NCI-H774 (cell line): ENCODE results near the gene EIF4E1B.
"Not testable (repeated sequence)": the region's sequence is repeated elsewhere in the genome, so short reads cannot be mapped to it uniquely, and the experiment has no call there.

Experiments
- DNase-seq: peaks from one replicate; lab custom pipeline; 2025; lab: John Stamatoyannopoulos, UW

EIF4E1B gene, protein sequence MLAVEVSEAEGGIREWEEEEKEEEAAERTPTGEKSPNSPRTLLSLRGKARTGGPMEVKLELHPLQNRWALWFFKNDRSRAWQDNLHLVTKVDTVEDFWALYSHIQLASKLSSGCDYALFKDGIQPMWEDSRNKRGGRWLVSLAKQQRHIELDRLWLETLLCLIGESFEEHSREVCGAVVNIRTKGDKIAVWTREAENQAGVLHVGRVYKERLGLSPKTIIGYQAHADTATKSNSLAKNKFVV

DNA sequence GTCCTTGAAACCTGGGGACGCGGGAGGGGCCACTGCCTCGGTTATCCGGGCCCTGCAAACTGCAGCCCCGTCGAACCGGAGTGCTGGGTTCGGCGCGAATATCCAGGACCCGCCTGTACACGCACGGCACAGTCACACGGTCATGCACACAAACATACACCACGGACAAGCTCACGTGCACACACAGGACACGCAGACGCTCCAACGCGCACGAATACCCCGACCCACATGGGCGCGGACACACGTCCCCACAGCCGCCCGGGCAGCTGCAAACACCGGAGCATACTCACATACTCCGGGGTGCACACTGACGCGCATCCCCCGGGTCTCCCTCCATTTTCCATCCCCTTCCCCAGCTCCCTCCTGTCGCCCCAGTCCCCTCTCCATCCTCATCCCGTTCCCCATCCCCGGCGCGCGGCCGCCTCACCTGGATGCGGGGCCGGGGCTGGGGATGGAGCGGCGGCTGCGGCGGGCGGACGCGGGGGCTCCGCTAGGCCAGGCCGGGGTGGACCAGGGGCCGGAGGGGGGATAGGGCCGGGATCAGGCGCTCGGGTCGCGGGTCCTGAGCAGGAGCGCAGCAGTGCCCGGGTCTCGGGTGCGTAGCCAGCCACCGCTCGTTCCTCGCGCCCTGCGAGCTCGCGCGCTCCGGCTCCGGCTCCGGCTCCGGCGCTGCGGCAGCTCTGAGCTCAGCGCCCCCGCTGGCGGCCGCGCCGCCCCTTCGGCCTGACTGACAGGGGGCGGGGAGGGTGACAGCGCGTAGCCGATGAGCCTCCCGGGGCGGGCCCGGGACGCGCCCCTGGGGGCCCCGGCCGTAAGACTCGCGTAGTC lies at the start of gene EIF4E1B, which contains the start of gene SNCB:
Gene EIF4E1B, plus strand, starts transcription at position 823 of the 828 bp plus-strand sequence. CDS start 12,113 bp downstream, outside the sequence.
Gene SNCB, minus strand, starts transcription at position 682 of the 828 bp plus-strand sequence. CDS start 880 bp downstream, outside the sequence.
- peak; percentile 23 for DNase-seq

DNA sequence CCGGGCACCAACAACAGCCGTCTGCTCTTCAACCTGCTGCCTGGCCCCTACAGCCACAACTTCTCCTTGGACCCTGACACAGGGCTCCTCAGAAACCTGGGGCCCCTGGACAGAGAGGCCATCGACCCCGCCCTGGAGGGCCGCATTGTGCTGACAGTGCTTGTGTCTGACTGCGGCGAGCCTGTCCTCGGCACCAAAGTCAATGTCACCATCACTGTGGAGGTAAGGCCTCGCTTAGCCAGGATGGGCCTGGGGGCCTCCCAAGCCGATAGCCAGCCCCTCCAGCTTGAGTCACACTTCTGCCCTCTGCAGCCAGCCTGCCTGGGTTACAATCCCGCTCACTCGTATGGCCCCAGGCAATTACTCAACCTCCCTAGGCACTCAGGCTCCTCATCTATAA lies 49.1 kb upstream of the EIF4E1B start:
- DNase-seq, result no peak

- no peak for DNase-seq
These were observed 47.4 kb upstream of the EIF4E1B start for GRCh38 chr5:176583076-176583475.

DNA sequence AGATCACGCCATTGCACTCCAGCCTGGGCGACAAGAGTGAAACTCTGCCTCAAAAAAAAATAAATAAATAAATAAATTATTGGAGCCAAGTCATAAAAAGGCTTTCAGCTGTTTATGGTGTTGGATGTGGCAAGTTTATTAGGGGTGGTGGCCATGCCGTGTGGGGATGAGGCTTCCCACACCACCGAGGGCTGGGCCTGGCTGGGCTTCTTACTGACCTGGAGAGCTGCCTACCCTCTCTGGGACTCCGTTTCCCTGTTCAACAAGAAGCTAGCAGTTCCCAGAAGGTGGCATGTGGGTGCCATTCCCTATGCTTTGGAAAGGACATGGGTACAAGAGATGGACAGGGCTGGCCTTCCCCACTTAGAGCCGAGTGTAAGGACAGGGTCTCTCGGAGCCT lies 43.1 kb upstream of the EIF4E1B start:
- no peak for DNase-seq

- no peak for DNase-seq
These were observed 42.2 kb upstream of the EIF4E1B start for GRCh38 chr5:176588297-176588696.

GRCh38 chr5:176589039-176589769 lies 41.3 kb upstream of the EIF4E1B start:
- DNase-seq, result no peak

- no peak for DNase-seq
These were observed 40.3 kb upstream of the EIF4E1B start for GRCh38 chr5:176590035-176590717.

- not testable (repeated sequence) for DNase-seq
These were observed 38.8 kb upstream of the EIF4E1B start for GRCh38 chr5:176591667-176592066.

DNA sequence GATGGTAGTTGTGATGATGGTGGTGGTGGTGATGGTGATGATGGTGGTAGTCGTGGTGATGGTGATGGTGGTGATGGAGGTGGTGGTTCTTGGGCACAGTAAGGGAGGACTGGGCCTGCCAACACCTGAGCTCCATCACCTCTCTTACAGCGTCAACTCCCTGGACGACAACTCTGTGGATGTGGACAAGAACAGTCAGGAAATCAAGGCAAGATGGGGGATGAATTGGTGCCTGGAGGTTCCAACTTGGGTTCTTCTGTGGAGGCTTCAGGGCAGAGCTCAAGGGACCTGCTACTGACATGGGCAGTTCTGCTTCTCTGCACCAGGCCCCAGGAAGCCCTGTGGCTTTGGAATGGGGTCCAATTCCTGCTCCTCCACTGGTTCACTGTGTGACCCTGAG lies 37.9 kb upstream of the EIF4E1B start:
- no peak for DNase-seq

- no peak for DNase-seq
These were observed 37.1 kb upstream of the EIF4E1B start for GRCh38 chr5:176593273-176593869.

GRCh38 chr5:176594554-176594953 lies 35.9 kb upstream of the EIF4E1B start:
- no peak for DNase-seq

DNA sequence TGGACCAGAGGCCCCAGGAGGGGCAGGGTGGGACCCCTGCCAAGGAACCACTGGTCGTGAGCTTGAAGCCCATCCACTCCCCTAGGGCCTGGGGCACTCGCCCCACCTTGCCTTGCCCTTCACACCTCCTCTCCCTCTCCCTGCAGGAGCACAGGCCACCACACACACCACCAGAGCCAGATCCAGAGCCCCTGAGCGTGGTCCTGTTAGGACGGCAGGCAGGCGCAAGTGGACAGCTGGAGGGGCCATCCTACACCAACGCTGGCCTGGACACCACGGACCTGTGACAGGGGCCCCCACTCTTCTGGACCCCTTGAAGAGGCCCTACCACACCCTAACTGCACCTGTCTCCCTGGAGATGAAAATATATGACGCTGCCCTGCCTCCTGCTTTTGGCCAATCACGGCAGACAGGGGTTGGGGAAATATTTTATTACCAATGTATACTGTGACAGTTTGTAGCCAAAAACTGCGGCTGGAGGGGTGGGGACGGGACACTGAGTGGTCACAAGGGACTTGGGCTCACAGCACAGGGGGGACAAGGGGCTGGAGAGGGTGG lies 35.0 kb upstream of the EIF4E1B start:
- DNase-seq, result no peak

DNA sequence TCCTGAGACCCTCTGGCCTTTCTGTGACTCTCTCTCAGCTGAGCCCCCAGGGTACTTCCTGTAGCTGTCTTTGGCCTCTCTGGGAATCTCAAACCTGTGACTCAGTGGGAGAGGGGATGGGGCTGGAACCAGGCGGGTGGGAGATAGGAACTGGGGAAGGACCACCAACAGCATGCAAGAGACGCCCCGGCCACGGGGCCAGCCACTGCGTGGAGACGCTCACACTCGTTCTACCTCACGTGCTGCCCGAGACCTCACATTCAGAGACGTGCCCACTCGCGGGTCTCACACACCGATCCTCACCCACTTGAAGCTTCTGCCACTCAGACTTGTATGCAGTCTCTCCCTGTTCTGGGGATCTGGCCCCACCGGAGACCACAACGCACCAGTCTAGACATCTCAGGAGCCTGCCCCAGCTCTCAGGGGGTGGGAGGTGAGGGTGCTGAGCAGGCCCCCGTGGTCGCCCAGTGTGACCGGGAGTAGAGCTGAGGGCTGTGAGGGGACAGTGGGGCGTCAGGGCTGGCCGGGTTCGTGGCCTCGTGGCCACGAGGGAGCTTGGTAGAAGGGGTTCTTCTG lies 34.3 kb upstream of the EIF4E1B start:
- DNase-seq, result no peak

DNA sequence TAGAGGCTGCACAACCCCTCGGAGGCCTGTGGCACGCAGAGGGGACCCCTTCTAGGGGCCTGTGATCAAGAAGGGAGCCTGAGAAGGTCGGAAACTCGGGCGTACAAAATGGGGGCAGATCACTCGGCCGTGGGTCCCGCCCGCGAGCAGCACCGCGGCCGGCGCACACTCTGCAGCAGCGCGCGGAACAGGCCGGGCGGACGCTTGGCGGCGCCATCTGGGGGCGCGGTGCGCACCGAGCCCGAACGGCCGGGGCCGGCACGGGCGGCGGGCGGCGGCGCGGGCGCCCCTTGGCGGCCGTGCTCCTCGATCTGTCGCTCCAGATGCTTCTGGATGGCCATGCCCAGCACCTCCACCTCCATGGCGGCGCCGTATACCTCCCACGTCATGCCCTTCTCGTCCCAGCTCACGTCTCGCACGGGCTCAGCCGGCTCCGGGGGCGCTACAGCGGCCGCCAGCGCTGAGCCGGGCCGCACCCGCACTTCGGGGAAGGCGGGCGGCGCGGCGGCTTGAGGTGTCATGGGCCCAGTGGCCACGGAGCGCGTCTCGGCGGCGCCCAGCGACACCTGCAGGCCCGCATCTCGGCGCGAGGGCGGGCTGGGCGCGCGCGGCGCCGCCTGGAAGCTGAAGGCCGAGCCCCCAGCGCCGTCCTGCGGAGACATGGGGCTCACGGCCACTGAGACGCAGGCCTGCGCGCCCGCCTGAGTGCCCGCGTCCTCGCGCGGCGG lies 33.6 kb upstream of the EIF4E1B start:
- DNase-seq, result no peak

GRCh38 chr5:176597417-176598389 lies 32.8 kb upstream of the EIF4E1B start:
- DNase-seq, result no peak

- DNase-seq, result not testable (repeated sequence)
These were observed 30.6 kb upstream of the EIF4E1B start for GRCh38 chr5:176599749-176600430.

DNA sequence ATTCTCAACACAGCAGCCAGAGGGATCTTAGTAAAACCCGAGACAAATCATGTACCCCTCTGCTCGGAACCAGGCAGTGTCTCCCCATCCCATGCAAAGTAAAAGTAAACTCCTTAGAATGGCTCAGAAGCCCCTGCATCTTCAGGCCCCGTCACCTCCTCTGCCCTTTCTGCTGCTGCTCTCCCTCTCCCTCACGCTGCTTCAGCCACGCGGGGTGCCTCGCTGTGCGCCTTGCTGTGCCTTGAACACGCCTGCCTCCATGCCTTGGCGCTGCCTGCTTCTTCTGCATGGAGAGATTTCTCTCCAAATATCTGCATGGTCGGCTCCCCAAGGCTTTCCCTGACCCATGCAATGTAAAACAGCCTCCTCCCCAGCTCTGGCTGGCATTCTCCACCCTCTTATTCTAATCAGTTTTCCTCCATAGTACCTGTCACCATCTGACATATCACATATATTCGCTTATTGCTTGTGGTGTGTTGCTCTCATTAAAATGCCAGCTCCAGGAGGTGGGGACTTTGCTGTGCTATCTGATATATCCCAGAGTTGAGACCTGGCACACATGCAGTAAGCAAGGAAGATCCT lies 28.5 kb upstream of the EIF4E1B start:
- no peak for DNase-seq

- no peak for DNase-seq
These were observed 27.4 kb upstream of the EIF4E1B start for GRCh38 chr5:176603091-176603490.
